ENCODE results near the gene BIRC5.
"Not testable (repeated sequence)": the region's sequence is repeated elsewhere in the genome, so short reads cannot be mapped to it uniquely, and the experiment has no call there.

Gene BIRC5

DNA sequence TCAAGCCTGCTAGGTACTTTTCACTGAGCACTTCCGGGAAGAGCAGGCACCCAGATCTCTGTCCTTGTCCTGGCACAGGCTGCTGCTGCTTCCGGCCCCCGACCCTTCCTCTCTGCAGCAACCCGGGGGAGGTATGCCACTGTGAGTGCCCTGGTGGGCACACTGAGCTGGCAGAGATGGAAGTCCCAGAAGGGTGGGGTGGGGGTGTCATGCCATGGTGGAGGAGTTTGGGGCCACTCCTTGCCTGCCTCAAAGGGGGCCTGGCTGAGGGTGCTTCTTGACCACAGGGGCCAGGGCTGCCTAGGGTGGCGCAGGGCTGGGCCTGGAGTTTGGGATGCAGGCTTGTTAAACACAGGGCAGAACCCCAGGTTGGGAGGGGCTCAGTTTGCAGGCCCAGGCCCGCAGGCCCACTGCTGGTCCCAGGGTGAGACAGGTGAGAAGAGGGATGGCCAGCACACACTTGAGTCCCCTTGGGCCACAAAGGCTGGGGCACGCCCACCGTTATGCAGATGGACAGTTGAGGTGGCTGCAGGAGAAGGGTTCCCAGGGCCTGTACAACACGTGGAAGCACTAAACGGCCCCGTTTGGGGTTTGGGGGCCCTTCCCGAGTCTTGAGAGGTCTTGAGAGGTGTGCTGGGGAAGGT is 26.1 kb downstream of the BIRC5 start:
- DNase-seq (ENCODE audit: low spot score), result no peak

DNA sequence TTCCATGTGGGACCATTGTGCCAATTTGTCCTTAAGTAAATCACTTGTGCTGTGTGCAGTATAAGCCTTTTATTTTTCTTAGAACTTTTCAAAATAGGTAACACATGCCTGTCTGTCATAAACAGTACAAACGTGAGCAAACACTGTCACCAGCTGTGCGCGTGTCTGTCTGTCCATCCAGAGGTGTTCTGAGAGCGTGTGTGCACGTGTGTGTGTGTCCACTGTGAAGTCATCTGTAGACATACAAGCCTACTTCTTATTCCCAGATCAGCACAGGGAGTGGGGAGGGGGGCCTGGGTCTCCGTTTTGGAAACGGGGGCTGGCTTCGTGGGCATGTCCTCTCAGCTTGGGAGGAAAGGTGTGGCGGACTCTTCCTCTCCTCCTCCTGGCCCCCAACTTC is 26.8 kb downstream of the BIRC5 start:
- no peak for DNase-seq (ENCODE audit: low spot score)

DNA sequence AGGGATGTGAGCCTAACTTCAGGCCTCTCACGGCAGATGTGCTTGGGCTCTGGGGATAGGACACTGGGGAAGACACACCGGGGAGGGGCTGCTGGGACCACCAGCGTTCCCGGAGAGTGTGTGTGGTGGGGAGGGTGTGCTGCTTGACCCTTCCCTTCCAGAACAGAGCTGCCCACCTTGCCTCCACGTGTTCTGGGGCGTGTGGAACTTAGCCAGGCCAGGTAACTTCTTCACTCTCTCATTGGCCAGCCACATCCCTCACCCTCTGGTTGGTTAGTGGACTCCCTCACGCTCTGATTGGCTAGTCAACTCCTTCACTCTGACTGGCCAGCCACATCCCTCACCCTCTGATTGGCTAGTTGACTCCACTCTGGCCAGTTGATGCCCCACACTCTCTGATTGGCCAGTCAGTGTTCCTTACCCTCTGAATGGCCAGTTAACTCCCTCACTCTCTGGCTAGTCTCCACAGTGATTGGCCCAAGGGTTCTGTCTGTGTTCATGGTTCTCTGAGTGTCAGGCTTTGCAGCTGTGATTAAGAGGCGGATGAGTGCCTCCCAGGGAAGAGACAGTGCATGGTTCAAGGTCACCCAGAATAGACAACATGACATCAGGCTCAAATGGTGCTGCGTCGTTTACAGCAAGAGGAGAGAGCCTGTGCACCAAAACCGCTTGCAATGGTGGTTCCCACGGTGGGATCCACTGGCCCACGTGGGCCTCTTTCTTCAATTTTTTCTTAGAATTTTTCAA is 27.4 kb downstream of the BIRC5 start:
- no peak for DNase-seq (ENCODE audit: low spot score)

DNA sequence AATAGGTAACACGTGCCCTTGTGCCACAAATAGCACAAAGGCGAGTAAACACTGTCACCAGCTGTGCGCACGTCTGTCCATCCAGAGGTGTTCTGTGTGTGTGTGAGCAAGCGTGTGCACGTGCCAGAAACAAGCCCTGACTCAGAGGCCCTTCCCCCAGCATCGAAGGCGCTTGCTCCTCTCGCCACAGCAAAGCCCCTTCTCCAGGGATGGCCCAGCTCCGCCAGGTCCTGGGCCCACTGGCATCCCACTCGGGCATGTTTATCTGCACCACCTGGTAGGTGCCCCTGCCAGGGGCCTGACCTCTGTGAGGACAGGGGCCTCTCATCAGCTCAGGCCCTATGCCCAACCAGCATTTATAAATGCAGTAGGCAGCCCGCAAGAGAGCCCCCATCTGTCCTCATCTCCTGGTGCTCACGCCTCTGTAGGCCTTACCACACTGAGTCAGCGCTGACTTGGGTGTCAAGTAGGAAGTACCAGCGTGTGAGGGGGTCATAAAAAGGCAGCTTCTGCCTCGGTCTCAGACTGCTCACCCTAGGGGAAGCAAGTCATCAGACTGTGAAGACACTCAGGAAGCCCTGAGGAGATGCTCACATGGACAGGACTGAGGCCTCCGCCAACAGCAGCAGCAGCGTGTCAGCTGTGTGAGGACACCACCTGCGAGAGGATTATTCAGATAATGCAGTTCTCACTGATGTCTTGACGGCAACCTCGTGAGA is 28.1 kb downstream of the BIRC5 start:
- peak; percentile 23 for DNase-seq (ENCODE audit: low spot score)

DNA sequence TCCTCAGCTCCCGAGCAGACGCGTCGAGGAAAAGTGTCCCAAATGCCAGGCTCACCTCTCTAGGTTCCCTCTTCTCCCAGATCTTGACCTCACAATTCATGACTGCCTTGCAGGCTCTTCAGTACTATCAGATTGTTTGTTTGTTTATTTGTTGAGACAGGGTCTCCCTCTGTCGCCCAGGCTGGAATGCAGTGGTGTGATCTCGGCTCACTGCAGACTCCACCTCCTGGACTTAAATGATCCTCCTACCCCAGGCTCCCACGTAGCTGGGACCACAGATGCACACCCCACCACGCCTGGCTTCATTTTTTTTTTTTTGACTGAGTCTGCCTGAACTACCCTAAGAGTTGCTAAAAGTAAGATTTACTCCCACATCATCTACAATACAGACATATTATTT is 33.3 kb downstream of the BIRC5 start:
- DNase-seq (ENCODE audit: low spot score), result no peak

DNA sequence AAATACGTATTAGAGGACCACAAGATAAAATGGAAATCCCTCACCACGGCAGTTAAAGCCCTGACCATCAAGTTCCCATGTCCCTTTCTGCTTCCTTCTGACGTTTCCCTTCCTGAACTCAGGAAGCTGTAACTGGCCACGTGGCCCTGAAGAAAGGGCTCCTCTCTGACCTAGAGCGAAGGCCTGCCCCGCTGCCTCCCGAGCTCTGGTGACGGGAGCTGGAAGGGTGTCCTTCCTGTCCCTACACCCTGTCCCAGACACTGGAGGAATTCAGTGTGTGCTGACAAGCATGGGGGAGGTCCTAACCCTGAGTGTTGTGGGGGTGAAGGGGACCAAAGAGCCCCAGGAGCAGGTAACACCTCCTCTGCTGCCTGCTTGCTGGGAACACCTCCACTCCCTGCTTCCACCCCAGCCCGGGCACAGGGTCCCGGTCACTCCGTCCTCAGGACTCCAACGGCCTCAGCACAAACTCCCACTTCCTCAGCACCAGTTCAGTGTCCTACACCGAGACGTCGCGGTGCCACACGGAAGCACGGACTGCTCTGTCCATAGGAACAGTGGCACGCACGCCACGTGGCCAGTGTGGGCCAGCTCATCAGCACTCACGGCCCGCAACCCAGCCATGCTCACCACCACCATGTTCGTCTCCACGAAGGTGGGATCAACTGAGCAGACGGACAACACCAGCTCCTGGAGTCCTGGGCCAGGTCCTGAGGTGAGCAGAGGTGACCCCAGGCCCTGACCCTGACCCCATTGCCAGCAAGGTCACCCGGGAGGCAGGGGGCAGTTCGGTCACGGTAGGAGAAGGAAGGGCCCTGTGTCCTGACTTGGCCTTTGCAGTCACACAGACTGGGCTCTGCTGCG is 34.2 kb downstream of the BIRC5 start:
- no peak for DNase-seq (ENCODE audit: low spot score)

DNA sequence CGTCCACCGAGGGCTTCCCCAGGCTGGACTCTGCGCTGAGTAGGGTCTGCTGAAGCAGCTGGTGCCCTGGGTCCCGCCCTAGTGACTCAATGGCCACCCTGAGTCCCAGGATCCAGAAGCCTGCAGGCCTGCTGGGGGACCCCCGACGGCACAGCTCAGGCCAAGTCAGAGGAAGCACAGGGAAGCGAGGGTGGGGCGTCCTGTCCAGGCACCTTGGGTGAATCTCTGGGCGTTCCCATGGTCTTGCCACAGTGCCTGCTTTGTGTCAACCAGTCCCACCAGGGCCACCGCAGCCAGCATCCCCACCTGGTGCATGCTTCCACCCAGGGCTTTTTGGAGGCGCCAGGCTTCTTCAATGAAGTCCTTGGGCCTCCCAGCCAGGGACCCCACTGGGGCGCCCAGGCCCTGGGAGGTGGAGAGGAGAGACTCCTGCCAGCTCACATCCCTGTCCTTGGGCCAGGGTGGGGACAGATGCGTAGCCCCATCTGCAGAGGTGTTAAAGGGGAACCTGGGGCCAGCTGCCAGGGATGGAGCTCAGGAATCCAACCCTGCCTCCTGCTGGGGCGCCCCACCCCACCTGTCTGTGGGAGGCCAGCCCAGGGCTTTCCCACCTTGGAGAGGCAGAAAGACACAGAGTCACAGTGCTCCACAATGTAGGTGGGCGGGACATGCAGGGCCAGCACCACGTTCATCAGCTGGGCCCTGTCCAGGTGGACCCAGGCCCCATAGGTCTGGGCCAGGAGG is 35.2 kb downstream of the BIRC5 start:
- no peak for DNase-seq (ENCODE audit: low spot score)

DNA sequence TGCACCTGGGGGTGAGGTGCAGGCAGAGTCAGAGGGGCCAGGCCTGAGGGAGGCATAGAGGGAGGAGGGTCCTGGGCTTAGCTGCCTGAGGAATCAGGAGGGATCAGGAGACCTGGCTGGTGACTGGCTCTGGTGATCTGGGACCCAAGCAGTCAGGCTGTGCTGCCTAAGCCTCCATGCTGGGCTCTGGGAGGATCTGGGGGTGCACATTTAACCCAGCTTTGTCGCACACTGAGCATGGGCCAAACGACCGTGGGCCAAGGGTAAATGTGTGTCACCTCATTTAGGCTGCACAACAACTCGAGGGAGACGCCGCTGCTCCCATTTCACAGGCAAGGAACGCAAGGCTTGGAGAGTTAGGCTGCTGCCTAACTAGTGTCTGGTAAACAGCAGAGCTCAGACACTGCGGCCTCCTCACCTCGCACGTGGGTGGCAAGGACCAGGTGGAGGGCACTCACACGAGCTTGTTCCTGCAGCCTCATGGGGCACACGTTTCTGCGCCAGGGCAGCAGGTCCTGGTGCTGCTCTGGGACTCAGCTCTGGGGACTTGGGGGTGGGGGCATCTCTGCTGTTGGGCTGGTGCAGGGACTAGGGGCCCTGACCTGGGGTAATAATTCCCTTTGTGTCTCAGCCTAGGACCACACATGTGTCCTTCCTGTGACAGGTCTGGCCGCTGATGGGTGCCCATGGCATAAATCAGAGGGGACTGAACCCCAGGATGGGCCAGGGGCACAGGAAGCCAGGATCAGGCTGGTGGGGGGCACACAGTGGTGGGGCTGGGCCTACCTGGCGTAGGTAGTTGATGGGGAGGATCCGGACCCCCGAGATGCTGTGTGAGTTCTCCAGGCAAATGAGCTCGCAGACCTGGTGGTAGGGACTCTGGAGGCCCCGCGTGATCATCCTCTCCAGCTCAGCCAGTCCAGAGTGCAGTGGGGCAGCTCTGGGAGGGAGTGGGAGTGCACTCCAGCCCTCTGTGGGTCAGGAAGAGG is 36.1 kb downstream of the BIRC5 start:
- no peak for DNase-seq (ENCODE audit: low spot score)

DNA sequence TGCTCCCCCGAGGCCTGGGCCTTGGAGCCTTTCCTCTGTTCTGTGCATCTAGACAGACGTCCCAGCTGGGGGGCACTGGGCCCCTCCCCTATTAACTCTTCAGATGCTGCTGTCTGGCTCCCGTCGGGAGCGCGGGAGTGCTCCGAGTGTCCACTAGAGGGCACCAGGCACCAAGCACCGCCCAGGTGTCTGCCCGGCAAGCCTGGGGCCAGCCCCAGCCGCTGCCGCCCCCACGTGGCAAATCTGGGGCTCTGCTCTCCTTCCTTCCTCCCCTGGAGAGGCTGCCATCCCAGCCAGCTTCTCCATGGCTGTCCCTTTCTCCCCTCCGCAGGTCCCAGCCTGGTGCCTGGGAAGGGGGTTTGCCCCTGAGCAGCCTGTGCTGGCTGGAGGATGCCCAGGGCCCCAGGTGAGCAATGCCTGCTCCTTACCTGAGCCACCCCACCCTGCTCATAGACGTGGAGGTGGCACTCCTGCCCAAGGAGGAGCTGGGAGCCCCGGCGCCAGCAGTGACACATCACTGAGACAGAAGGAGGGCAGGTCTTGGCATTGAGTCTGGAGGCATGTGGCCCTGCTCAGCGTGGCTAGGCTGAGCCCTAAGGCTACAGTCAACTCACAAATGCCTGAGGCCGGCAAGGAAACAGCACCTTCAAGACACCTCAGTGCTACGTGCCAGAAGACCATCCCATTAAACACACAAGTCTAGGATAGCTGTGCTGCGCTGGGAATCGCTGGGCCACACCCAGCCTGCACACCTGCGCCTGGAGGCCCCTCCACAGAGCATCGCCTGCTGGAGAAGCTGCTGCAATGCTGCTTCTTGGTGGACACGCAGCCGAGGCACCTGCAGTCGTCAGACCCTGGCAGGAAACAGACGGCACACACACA is 37.1 kb downstream of the BIRC5 start:
- DNase-seq (ENCODE audit: low spot score), result peak; percentile 83

DNA sequence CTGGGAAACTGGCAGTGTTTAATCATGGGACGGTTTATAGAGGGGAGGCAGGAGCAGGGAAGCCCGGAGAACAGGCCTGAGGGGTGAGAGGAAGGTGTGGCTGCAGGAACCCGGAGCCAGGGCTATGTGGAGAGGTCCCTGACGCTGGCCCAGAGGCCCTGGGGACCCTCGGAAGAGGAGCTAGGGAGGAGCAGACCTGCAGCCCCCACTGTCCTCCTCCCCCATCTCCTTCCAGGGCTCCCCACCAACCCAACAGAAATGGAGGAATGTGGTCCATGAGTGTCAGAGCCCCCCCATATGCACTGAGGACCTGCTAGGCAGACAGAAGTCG is 37.7 kb downstream of the BIRC5 start:
- no peak for DNase-seq (ENCODE audit: low spot score)

DNA sequence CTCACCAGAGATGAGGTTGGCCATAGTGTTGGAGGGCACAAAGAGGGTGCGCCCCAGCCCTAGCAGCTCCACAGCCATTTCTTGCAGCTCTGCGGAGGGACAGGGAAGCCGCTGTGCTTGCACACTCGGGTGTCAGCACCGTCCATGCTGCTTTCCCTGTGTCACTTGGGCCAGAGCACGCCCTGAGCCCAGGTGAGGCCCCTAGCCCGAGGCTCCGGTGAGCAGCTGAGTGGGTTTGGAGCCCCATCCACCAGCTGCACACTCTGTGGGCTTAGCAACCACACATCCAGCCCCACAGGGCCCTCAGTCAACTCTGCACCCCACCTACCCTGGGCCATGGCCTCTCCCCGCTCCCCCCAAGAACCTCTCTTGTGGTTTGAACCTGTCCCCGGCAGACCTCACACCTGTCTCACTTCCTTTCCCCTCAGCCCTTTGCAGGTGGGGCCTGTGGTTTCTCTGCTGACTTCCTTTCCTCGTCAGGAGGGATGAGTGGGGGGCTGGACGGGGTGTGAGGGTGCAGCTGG is 38.1 kb downstream of the BIRC5 start:
- peak; percentile 81 for DNase-seq (ENCODE audit: low spot score)

DNA sequence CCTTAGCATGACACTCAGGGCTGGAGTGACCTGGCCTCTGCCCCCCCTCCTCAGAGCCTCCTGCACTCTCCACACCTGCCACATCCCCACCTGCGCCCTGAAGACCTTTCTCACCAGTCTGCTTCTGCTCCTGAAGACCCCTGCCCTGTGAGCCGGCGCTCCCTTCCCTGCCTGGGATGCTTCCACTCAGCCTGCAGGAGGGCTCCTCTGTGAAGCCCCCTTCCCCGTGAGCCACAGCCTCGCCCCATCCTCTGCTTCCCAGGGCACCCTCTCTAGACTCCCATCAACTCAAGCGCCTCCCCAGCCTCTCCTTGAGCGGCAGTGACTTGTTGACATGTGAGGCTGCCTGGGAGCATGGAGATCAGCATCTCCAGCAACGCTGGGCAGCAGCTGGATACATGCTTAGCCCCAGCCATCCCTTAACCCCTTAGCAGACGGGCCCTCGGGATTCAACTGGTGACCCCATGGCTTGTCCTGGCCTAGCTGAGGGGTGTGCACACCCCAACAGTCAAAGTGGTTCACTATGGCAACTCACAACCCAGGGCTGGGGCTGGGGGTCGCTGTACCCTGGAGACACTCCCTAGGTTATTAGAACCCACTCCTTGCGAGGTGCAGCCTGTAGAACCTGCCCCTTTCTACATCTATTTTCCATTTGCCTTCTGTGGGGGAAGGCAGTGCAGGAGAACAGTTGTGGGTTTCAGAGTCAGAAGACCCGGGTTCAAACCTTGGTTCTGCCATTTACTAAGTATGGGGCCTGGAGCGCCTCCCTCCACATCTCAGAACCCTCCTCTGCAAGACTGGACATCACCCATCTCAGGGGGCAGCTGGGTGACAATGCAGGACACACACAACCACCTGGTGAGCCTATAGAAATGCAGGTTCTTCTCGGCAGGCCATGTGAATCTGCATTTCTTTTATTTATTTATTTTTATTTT is 38.9 kb downstream of the BIRC5 start:
- no peak for DNase-seq (ENCODE audit: low spot score)

DNA sequence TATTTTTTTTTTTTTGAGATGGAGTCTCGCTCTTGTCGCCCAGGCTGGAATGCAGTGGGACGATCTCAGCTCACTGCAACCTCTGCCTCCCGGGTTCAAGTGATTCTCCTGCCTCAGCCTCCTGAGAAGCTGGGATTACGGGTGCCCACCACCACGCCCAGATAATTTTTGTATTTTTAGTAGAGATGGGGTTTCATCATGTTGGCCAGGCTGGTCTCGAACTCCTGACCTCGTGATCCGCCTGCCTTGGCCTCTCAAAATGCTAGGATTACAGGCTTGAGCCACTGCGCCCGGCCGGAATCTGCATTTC is 39.5 kb downstream of the BIRC5 start:
- not testable (repeated sequence) for DNase-seq (ENCODE audit: low spot score)

DNA sequence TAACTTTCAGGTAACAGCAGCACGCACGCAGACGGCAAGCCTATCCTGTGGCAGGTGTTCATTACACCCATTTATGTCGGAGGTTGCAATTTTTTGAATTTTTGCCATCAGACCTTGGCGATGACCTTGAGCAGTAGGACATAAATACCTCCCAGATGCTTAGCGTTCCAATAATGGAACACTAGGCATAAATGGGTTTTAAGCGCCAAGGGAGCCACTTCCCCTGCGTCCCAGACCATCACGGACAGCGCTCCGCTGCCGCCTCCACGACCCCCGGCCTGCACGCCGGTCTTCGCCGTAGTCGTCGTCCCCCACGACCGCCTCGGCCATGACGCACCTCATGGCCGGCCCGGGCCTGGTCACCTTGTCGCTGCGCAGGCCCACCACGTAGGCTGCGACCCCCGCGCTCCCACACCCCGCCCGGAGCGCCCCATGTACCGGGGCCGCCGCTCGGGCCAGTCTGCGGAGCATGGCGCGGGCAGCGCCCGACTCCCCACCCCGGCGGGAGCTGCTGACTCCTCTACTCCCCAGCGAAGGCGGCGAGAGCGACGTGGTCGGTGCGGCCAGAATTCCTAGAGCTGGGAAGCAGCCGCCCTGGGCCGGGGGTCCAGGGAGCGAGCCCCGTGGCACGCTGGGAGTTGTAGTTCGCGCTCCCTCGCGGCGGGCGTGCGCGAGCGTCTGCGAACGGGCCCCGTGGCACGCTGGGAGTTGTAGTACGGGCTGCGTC is 40.1 kb downstream of the BIRC5 start:
- peak; percentile 77 for DNase-seq (ENCODE audit: low spot score)

DNA sequence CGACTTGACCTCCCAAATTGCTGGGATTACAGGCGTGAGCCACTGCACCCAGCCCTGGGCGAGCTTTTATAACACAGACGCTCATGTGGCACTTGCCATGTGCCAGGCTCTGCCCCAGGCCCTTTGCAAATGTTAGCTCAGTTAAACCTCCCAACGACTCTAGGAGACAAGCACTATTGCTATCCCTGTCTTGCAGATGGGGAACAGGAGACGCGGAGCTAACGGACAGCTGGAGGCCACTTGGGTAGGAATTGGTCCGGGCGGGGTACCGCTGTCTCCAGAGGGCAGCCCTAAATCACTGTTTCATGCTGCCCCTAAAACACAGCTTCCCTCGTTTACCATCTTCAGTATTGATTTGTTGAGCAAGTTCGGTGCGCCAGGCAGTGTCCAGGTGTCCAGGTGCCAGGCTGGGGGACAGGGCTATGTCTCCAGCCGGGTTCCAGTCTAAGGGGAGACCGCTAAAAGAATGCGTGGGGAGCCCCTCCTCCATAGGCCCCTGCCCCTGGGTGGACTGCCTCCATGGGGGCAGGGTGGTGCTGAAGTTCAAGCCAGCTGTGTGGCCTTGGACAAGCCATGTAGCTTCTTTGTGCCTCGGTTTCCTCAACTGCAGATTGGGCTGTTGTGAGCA is 41.1 kb downstream of the BIRC5 start:
- DNase-seq (ENCODE audit: low spot score), result no peak

DNA sequence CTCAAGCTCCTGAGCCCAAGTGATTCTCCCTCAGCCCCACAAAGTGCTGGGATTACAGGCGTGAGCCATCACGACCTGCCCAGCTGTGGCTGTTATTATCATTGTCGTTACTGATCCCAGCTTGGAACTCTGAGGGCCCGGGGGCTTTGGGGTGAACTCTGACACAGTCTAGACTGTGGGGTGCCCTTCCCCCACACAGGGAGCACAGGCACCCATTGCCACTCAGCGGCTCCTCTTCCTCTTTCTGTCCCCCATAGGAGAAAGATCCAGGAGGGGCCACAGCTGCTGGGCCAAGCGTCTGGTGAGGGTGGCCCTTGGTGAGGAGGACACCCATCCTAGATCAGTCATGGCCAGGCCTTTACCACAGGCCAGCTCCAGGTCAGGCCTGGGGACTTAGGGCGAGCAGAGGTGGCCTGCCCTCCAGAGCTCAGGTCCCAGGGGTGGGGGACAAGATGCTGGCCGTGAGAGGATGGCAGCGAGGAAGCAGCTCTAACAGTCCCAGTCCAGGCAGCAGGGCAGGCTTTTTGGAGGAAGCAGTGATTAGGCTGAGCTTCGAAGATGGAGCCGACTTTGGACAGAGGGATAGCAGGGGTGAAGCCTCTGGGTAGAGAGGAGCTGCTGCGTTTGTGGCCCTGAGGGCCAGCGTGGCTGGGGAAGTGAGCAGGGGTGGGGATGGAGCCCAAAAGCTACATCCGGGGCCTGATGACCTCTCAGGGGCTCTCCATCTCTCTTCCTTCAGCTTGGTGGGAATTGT is 42.1 kb downstream of the BIRC5 start:
- DNase-seq (ENCODE audit: low spot score), result no peak
